GM12878 (cell line): ENCODE measurements around the gene SLC6A11. TPM values are rescaled to one million over a fixed set of nuclear protein-coding genes. Genes with fewer than 3 reads are reported as not detected.

Experiments used
- ATAC-seq: fragments of 200-7000 bp; cut with Tn5 transposase; 3 replicates; pipeline ENCODE4 v1.9.1; 2020; ENCODE audit warnings: mild to moderate bottlenecking, moderate library complexity
- BruUV-seq: library from RNA; stranded (reverse); fragments of 400-500 nt; replicated peaks from 2 replicates; lab custom pipeline; 2021; lab: Mats Ljungman, UMichigan
- CTCF ChIA-PET: fragments of 300-600 bp; sonication (Branson Sonifier 250); formaldehyde crosslinking; extraction: SDS; loops from one replicate; lab custom pipeline; 2021; ENCODE audit warnings: inconsistent platforms; lab: Yijun Ruan, JAX
- POLR2A ChIA-PET: fragments of 350-600 bp; formaldehyde crosslinking; extraction: SDS; loops from one replicate; lab custom pipeline; 2021; ENCODE audit warnings: inconsistent platforms; lab: Charles Lee
- RAD21 ChIA-PET: fragments of 300-600 bp; sonication (Branson Sonifier 250); formaldehyde crosslinking; loops from one replicate; lab custom pipeline; 2023; ENCODE audit warnings: antibody characterized with exemption; ENCODE audit not compliant: unreplicated experiment; lab: Charles Lee
- SMC1A ChIA-PET: fragments of 300-600 bp; sonication (Branson Sonifier 250); formaldehyde crosslinking; loops from one replicate; lab custom pipeline; 2023; ENCODE audit not compliant: unreplicated experiment, uncharacterized antibody; lab: Charles Lee
- DNase-seq: peaks from one replicate; pipeline ENCODE4 v3.0.0-alpha.2; 2011; ENCODE audit warnings: low read depth, low spot score
- FAIRE-seq: peaks from 3 replicates; lab custom pipeline; 2011; peaks lifted over from hg19 to GRCh38; lab: Jason Lieb, UNC
- H2AFZ ChIP-seq: 2 replicates; pipeline ENCODE4 v1.6.0; 2011; ENCODE audit warnings: low read depth, low read length, control low read depth; ENCODE audit not compliant: control insufficient read depth
- H3K27ac ChIP-seq: 2 replicates; pipeline ENCODE4 v1.5.1; 2011; ENCODE audit warnings: control low read depth; ENCODE audit not compliant: control insufficient read depth, insufficient read depth
- H3K27me3 ChIP-seq, 2 experiments: replicated peaks in 1 of 2; 2 replicates each; pipeline versions ENCODE4 v1.6.0 to v1.6.1; 2011; ENCODE audit warnings: low read length in 1 of 2; ENCODE audit not compliant: control insufficient read depth in 2 of 2, insufficient read depth in 2 of 2
- H3K36me3 ChIP-seq, 2 experiments: 2 replicates each; pipeline ENCODE4 v1.5.1; 2011; ENCODE audit warnings: low read length in 1 of 2; ENCODE audit not compliant: control insufficient read depth in 2 of 2, insufficient read depth in 2 of 2
- H3K4me1 ChIP-seq: 2 replicates; pipeline ENCODE4 v1.6.1; 2011; ENCODE audit warnings: mild to moderate bottlenecking, low read length, moderate library complexity, mixed read lengths; ENCODE audit not compliant: control insufficient read depth, insufficient read depth
- H3K4me2 ChIP-seq: 2 replicates; pipeline ENCODE4 v1.6.0; 2011; ENCODE audit warnings: control low read depth; ENCODE audit not compliant: control insufficient read depth, insufficient read depth
- H3K4me3 ChIP-seq: fragments of 200-600 bp; sonication (generic); 2 replicates; pipeline ENCODE4 v1.5.1; 2016
- H3K79me2 ChIP-seq: 2 replicates; pipeline ENCODE4 v1.6.0; 2011; ENCODE audit warnings: low read length; ENCODE audit not compliant: control insufficient read depth, insufficient read depth
- H3K9ac ChIP-seq: 2 replicates; pipeline ENCODE4 v1.8.0; 2011; ENCODE audit warnings: low read length, control low read depth, mixed read lengths; ENCODE audit not compliant: control insufficient read depth, insufficient read depth
- H3K9me3 ChIP-seq: replicated peaks from 3 replicates; pipeline ENCODE4 v1.5.1; 2011; ENCODE audit warnings: mild to moderate bottlenecking, low read length; ENCODE audit not compliant: control insufficient read depth, insufficient read depth
- H4K20me1 ChIP-seq: 2 replicates; pipeline ENCODE4 v1.6.0; 2011; ENCODE audit not compliant: control insufficient read depth, insufficient read depth
- CREB1 ChIP-seq: IDR thresholded peaks from 2 replicates; pipeline ENCODE4 v1.6.1; 2012; ENCODE audit warnings: low read depth, mild to moderate bottlenecking, inconsistent platforms
- HDAC2 ChIP-seq: fragments of 200-600 bp; sonication (generic); IDR thresholded peaks from 2 replicates; pipeline ENCODE4 v1.6.1; 2017
- IRF3 ChIP-seq: fragments of 450-650 bp; IDR thresholded peaks from 2 replicates; pipeline ENCODE4 v1.6.1; 2014; ENCODE audit warnings: mild to moderate bottlenecking
- NFIC ChIP-seq: IDR thresholded peaks from 2 replicates; pipeline ENCODE4 v1.6.1; 2012; ENCODE audit warnings: low read depth, mild to moderate bottlenecking, inconsistent platforms, low read length, moderate library complexity
- POLR2AphosphoS5 ChIP-seq: IDR thresholded peaks from 2 replicates; pipeline ENCODE4 v1.6.1; 2011; ENCODE audit warnings: mild to moderate bottlenecking, low read length, inconsistent platforms
- SIX5 ChIP-seq: IDR thresholded peaks from 2 replicates; pipeline ENCODE4 v1.6.1; 2011; ENCODE audit warnings: mild to moderate bottlenecking, low read depth, low read length, moderate library complexity; ENCODE audit not compliant: severe bottlenecking
- TAF1 ChIP-seq: IDR thresholded peaks from 2 replicates; pipeline ENCODE4 v1.6.1; 2011; ENCODE audit warnings: mild to moderate bottlenecking, low read depth, low read length, borderline replicate concordance
- ZNF24 ChIP-seq: fragments of 450-650 bp; IDR thresholded peaks from 2 replicates; pipeline ENCODE4 v1.6.1; 2017; ENCODE audit warnings: antibody characterized with exemption, mild to moderate bottlenecking
- WGBS: methylation state at CpG from one replicate; pipeline ENCODE4 v1.1.6; 2016; ENCODE audit warnings: low lambda C conversion rate; ENCODE audit not compliant: insufficient replicate concordance, insufficient coverage; ENCODE audit errors: missing lambda C conversion rate; 5-methylcytosine and 5-hydroxymethylcytosine counted together
- in situ Hi-C: fragments of 300-500 bp; cut with MboI; formaldehyde crosslinking; loops from 9 replicates; pipeline ENCODE4 v1.14.3; 2018; ENCODE audit warnings: mixed read lengths
- intact Hi-C: fragments of 100-400 bp; cut with micrococcal nuclease; formaldehyde crosslinking; loops from one replicate; pipeline ENCODE4 v1.14.2; 2022; ENCODE audit not compliant: unreplicated experiment
- polyA plus RNA-seq, 11 experiments: library from polyadenylated mRNA; depleted of rRNA in 4 of 11; unstranded in 6 of 11; stranded (reverse) in 5 of 11; fragments of >200 nt; fragmentation: Nextera tagmentation in 4 of 11; fragmentation: Illumina TruSeq in 1 of 11; extraction: Ambion mirVana in 4 of 11; extraction: Trizol in 1 of 11; gene quantifications; 1 replicate in 1 of 11; 2 replicates in 10 of 11; pipeline versions ENCODE4 v1.2.1 to v1.2.3, GENCODE V29; 2011 to 2016; ENCODE audit warnings: inconsistent platforms in 2 of 11, missing spikeins in 2 of 11, low read depth in 1 of 11
- total RNA-seq, 4 experiments: library from RNA; depleted of rRNA in 3 of 4; stranded (reverse); fragments of >200 nt in 3 of 4; fragmentation: Illumina TruSeq in 1 of 4; extraction: Trizol in 1 of 4; gene quantifications; 2 replicates each; pipeline versions ENCODE4 v1.2.1 to v1.2.3, GENCODE V29; 2013 to 2021

SLC6A11 gene
- total and polyA plus RNA-seq, 10 of the 15 experiments (the other 5 are each of a cell fraction or from before 2014, with no cell fraction given): not detected

- Histone ChIP-seq H3K4me3 (no peak overlapping the region), H2AFZ (no peak overlapping the region), H3K27me3 (no peaks in the 10 kb centered on the region), H3K9ac (no peak overlapping the region), H3K4me1 (no peaks in the 10 kb centered on the region), H3K36me3 (no peaks in the 10 kb centered on the region), H3K27ac (no peak overlapping the region), H4K20me1 (no peaks in the 10 kb centered on the region), H3K9me3 (no peaks in the 10 kb centered on the region; the same call in 2 of the 3 replicates), H3K79me2 (no peaks in the 10 kb centered on the region), H3K4me2 (no peak overlapping the region)
- ChIA-PET CTCF (interaction anchor here (0.6 to 2.6 kb wide), 3 partner anchors 32 to 185 kb away, joined by 3 to 11 read pairs (median 3); no protein-coding TSS in a partner anchor), RAD21 (interaction anchor here (1.2 kb wide), 1 partner anchor 184 kb away, joined by 3 read pairs; no protein-coding TSS in a partner anchor), SMC1A (no interaction called here), POLR2A (no interaction called here)
- ATAC-seq (no peak), DNase-seq (no peak), FAIRE-seq (no peak)
- intact Hi-C loops: no loop called here
- in situ Hi-C loops: loop anchor here (10.0 kb wide), 1 partner anchor 712 kb away; no protein-coding TSS in a partner anchor
- no TSS peak for BruUV-seq
- 4% methylated on average over 4 of the region's 4 CpGs for whole genome bisulfite sequencing
- TF ChIP-seq NFIC (no peak), CREB1 (no peak)
Measured at GRCh38 chr3:10942690-10943205, 126.7 kb downstream of the SLC6A11 start.

- no peak overlapping the region for H3K4me2 ChIP-seq
- no peak for TF ChIP-seq ZNF24
- TF ChIP-seq HDAC2: no peak
- no peak for TF ChIP-seq SIX5
- TF ChIP-seq POLR2AphosphoS5: no peak
- TF ChIP-seq TAF1: no peak
- no peak for TF ChIP-seq IRF3
- no peak for FAIRE-seq
- no peak for DNase-seq
- no peaks in the 10 kb centered on the region for H3K4me1 ChIP-seq
- no peak overlapping the region for H2AFZ ChIP-seq
- no peak overlapping the region for H3K9ac ChIP-seq
- H3K9me3 ChIP-seq: no peaks in the 10 kb centered on the region; the same call in 2 of the 3 replicates
- in situ Hi-C loops: loop anchor here (10.0 kb wide), 1 partner anchor 710 kb away; no protein-coding TSS in a partner anchor
- 25% methylated on average over 8 of the region's 8 CpGs for WGBS
- no peak overlapping the region for H3K4me3 ChIP-seq
- intact Hi-C loops: loop anchor here (1.0 to 2.0 kb wide), 2 partner anchors 114 to 708 kb away; no protein-coding TSS in a partner anchor
- no peaks in the 10 kb centered on the region for H3K36me3 ChIP-seq
- no peak overlapping the region for H3K27ac ChIP-seq
- ChIA-PET POLR2A (no interaction called here), CTCF (interaction anchor here (0.8 to 3.2 kb wide), 8 partner anchors 9 to 706 kb away, joined by 3 to 14 read pairs (median 3); no protein-coding TSS in a partner anchor), RAD21 (no interaction called here), SMC1A (interaction anchor here (1.3 kb wide), 1 partner anchor 706 kb away, joined by 4 read pairs; no protein-coding TSS in a partner anchor)
- ATAC-seq: no peak
- H3K79me2 ChIP-seq: no peaks in the 10 kb centered on the region
- no peaks in the 10 kb centered on the region for H3K27me3 ChIP-seq
- H4K20me1 ChIP-seq: no peaks in the 10 kb centered on the region
- no TSS peak for BruUV-seq
Measured at GRCh38 chr3:10944866-10945265, 128.8 kb downstream of the SLC6A11 start.
